HG03565 (cell line): Measurements from ENCODE around the gene PROM2.

Source experiments
- ATAC-seq: cut with Tn5 transposase; IDR thresholded peaks from one replicate; pipeline ENCODE4 v1.9.1; 2021; ENCODE audit warnings: mild to moderate bottlenecking, moderate library complexity; ENCODE audit not compliant: unreplicated experiment

PROM2 gene

GRCh38 chr2:95336406-95336805 lies 62.2 kb downstream of the PROM2 start:
- ATAC-seq = no peak

DNA sequence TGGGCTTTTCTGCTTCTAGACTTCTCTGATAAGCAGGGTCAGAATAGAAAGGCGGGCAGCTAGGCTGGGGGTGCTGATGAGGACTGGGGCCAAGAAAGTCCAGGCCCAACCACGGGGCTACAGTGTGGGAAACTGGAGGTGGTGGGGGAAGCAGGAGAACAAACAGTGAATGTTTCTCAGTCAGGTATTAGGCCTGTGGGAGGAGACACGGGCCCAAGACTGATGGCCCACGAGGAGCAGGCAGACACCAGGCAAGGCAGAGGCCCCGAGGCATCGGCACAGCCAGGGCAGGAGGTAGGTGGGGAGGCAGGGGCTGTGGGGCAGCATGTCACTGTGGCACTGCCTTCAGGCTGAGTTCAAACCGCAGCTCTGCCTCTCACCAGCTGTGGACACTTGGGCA lies 63.6 kb downstream of the PROM2 start:
- no peak for ATAC-seq
